Fibroblast of lung (primary cell): ENCODE results near the gene STOML2. TPM values are rescaled to one million over a fixed set of nuclear protein-coding genes. Genes with fewer than 3 reads are reported as not detected.

ENCODE experiments used
- DNase-seq, 2 donors: peaks; one replicate each; pipeline versions ENCODE4 v3.0.0 to v3.0.0-alpha.2; 2010; ENCODE audit warnings: low read depth in 2 of 2
- H2AFZ ChIP-seq: 2 replicates; pipeline ENCODE4 v1.5.1; 2012; ENCODE audit warnings: low read length, control low read depth, inconsistent platforms
- H3K27ac ChIP-seq: 2 replicates; pipeline ENCODE4 v1.5.1; 2011; ENCODE audit warnings: low read length, control low read depth; ENCODE audit not compliant: insufficient read depth
- H3K27me3 ChIP-seq: 2 replicates; pipeline ENCODE4 v1.5.1; 2011; ENCODE audit warnings: mild to moderate bottlenecking, low read length; ENCODE audit not compliant: control insufficient read depth, insufficient read depth
- H3K36me3 ChIP-seq: 2 replicates; pipeline ENCODE4 v1.5.1; 2011; ENCODE audit warnings: low read length; ENCODE audit not compliant: control insufficient read depth, insufficient read depth
- H3K4me1 ChIP-seq: 2 replicates; pipeline ENCODE4 v1.5.1; 2011; ENCODE audit warnings: low read length; ENCODE audit not compliant: control insufficient read depth, insufficient read depth; ENCODE audit errors: extremely low read depth
- H3K4me2 ChIP-seq: 2 replicates; pipeline ENCODE4 v1.5.1; 2011; ENCODE audit warnings: low read length, control low read depth; ENCODE audit not compliant: insufficient read depth; ENCODE audit errors: extremely low read depth
- H3K4me3 ChIP-seq, 4 experiments: fragments of 200-600 bp in 1 of 4; sonication (generic) in 1 of 4; replicated peaks in 1 of 4; 2 replicates each; pipeline ENCODE4 v1.5.1; 2011 to 2016; ENCODE audit warnings: low read length in 4 of 4, low read depth in 3 of 4, mild to moderate bottlenecking in 3 of 4, control low read depth in 2 of 4, inconsistent platforms in 1 of 4, mixed read lengths in 1 of 4; ENCODE audit not compliant: insufficient read depth in 1 of 4; ENCODE audit errors: control extremely low read depth in 1 of 4
- H3K79me2 ChIP-seq: 2 replicates; pipeline ENCODE4 v1.5.1; 2012; ENCODE audit warnings: mild to moderate bottlenecking, low read length, inconsistent platforms; ENCODE audit not compliant: control insufficient read depth, insufficient read depth
- H3K9ac ChIP-seq: 2 replicates; pipeline ENCODE4 v1.5.1; 2011; ENCODE audit warnings: mild to moderate bottlenecking, low read length, control low read depth; ENCODE audit not compliant: insufficient read depth
- H3K9me3 ChIP-seq: 2 replicates; pipeline ENCODE4 v1.5.1; 2012; ENCODE audit warnings: low read depth, low read length; ENCODE audit not compliant: control insufficient read depth, insufficient read depth
- H4K20me1 ChIP-seq: 2 replicates; pipeline ENCODE4 v1.5.1; 2011; ENCODE audit warnings: low read length; ENCODE audit not compliant: control insufficient read depth, insufficient read depth; ENCODE audit errors: extremely low read depth
- EZH2 ChIP-seq: IDR thresholded peaks from 2 replicates; pipeline ENCODE4 v1.5.1; 2012; ENCODE audit warnings: low read length, control low read depth, mild to moderate bottlenecking; ENCODE audit errors: missing control alignments
- polyA plus RNA-seq, 2 donors: library from polyadenylated mRNA; depleted of rRNA in 1 of 2; stranded (reverse) in 1 of 2; unstranded in 1 of 2; fragments of >200 nt; gene quantifications; 2 replicates each; pipeline ENCODE4 v1.2.1, GENCODE V29; 2011 to 2012; ENCODE audit warnings: missing spikeins in 1 of 2
- total RNA-seq: library from RNA; depleted of rRNA; stranded (reverse); fragments of >200 nt; gene quantifications from 2 replicates; pipeline ENCODE4 v1.2.1, GENCODE V29; 2014
- TF ChIP-seq, protein P1 (sequence below), 2 donors: IDR thresholded peaks in 1 of 2; conservative IDR thresholded peaks in 1 of 2; 1 replicate in 1 of 2; 2 replicates in 1 of 2; pipeline ENCODE4 v1.5.1; 2011 to 2012; ENCODE audit warnings: low read length in 2 of 2, control low read depth in 1 of 2, inconsistent platforms in 1 of 2, low read depth in 1 of 2, mild to moderate bottlenecking in 1 of 2

STOML2 gene
- total and polyA plus RNA-seq, 2 donors (not counting 1 experiment from before 2014, with no cell fraction given): 94.0 to 170 TPM

DNA sequence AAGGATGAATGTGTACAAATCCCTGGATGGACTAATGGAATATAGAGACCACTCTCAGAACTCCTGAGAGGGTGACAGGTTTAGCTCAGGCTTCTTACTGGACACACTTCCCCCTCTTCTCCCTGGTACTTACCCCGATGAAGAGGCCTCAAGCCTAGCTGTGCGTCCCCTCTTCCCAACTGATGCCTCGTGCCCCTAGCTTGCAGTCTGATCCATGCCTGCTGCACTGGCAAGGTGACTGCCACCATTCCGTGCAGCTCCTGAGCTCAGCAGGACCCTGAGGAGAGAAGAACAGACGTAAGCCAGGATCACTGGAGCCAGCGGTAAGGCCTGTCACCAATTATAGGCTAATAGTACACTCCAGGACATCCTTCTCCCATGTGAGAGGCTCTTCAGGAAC, 5.5 kb upstream of the STOML2 start:
- Histone ChIP-seq H3K9ac (no peak overlapping the region), H3K27me3 (no peaks in the 10 kb centered on the region), H4K20me1 (no peaks in the 10 kb centered on the region), H3K36me3 (peaks cover 17% of the 10 kb centered on the region), H3K9me3 (no peaks in the 10 kb centered on the region), H3K79me2 (peaks cover 29% of the 10 kb centered on the region), H2AFZ (no peak overlapping the region), H3K27ac (no peak overlapping the region), H3K4me3 (no peak overlapping the region), H3K4me2 (no peak overlapping the region), H3K4me1 (peaks cover 22% of the 10 kb centered on the region)
- no peak for DNase-seq
- TF ChIP-seq, protein P1, sequence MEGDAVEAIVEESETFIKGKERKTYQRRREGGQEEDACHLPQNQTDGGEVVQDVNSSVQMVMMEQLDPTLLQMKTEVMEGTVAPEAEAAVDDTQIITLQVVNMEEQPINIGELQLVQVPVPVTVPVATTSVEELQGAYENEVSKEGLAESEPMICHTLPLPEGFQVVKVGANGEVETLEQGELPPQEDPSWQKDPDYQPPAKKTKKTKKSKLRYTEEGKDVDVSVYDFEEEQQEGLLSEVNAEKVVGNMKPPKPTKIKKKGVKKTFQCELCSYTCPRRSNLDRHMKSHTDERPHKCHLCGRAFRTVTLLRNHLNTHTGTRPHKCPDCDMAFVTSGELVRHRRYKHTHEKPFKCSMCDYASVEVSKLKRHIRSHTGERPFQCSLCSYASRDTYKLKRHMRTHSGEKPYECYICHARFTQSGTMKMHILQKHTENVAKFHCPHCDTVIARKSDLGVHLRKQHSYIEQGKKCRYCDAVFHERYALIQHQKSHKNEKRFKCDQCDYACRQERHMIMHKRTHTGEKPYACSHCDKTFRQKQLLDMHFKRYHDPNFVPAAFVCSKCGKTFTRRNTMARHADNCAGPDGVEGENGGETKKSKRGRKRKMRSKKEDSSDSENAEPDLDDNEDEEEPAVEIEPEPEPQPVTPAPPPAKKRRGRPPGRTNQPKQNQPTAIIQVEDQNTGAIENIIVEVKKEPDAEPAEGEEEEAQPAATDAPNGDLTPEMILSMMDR (conservative IDR thresholded peaks at IDR 0.05 in 1 of 2, IDR thresholded peaks at IDR 0.05 in 1 of 2; ENCODE audit: low read depth in 1 of 2, low read length in 2 of 2): no peak
- TF ChIP-seq EZH2: no peak

DNA sequence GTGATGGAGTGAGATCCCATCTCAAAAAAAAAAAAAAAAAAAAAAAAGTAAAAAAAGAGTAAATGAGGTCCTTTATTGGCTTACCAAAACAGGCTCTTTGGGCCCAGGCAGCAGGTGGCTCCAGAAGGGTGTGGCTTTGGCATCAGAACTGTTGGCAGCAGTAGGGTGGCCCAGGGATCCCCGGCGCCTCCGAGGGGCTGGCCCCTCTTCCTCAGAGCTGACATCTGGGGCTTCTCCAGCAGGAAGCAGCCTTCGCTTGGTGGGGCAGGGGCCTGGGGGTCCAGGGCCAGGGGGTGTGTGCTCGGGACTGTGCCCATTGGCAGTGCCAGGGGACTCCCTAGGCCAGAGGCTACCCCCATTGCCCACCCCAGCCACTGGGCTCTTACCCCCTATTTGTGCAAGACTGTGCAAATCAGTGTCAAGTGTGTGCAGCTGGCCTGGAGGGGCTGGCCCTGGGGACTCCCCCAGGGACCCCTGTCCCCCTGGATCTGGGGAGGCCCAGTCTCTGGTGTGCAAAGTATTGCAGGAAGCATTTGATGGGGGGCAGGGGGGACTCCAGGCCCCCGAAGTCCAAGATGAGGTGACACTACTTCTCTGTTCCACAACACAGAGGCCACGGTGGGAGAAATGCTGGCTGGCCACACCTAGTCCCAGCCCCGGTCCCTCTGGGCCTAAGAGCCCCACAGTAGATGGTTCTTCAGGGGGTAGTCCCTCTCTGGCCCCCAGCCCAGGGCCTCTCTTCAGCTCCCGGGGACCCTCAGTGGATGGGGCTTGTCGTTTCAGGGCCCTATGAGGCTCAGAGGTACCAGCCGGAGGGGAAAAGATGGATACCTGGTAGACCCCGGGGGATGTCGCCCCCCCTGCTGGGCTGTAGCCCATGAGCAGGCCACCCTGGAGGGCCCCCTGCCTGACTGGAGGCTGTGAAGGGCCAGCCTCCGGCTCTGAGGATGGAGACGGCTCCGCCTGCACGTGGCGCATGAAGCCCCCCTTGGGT, 4.7 kb upstream of the STOML2 start:
- Histone ChIP-seq H3K27ac (no peak overlapping the region), H3K9ac (no peak overlapping the region), H3K27me3 (no peaks in the 10 kb centered on the region), H3K4me3 (no peak overlapping the region), H3K36me3 (peaks cover 17% of the 10 kb centered on the region), H3K79me2 (peaks cover 25% of the 10 kb centered on the region), H3K4me2 (no peak overlapping the region), H3K9me3 (no peaks in the 10 kb centered on the region), H3K4me1 (peaks cover 19% of the 10 kb centered on the region), H4K20me1 (no peaks in the 10 kb centered on the region), H2AFZ (no peak overlapping the region)
- no peak for DNase-seq
- no peak for TF ChIP-seq EZH2
- TF ChIP-seq, protein P1 (conservative IDR thresholded peaks at IDR 0.05 in 1 of 2, IDR thresholded peaks at IDR 0.05 in 1 of 2; ENCODE audit: low read depth in 1 of 2, low read length in 2 of 2): no peak

DNA sequence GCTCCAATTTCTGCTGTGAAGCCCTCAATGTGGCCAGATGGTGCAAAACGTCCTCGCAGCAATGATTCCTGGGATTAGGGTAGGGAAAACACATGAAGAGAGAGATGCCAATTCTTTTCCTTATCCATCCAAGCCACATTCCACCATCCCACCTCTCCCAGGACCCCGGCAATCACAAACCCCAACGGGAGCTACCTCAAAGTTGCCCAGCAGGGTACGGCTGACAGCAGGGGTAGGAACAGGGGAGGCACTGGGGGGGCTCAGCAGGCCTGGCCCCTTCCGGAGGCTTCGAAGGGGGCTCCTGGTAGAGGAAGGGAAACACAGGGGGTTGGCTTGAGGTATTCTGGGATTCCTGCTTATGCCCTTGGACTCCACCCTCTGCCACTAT, 3.4 kb upstream of the STOML2 start:
- Histone ChIP-seq H3K36me3 (peaks cover 20% of the 10 kb centered on the region), H3K27ac (no peak overlapping the region), H3K27me3 (no peaks in the 10 kb centered on the region), H3K79me2 (peaks cover 38% of the 10 kb centered on the region), H2AFZ (no peak overlapping the region), H3K9ac (no peak overlapping the region), H4K20me1 (no peaks in the 10 kb centered on the region), H3K4me1 (peaks cover 15% of the 10 kb centered on the region), H3K9me3 (no peaks in the 10 kb centered on the region), H3K4me2 (no peak overlapping the region), H3K4me3 (no peak overlapping the region)
- TF ChIP-seq, protein P1 (conservative IDR thresholded peaks at IDR 0.05 in 1 of 2, IDR thresholded peaks at IDR 0.05 in 1 of 2; ENCODE audit: low read depth in 1 of 2, low read length in 2 of 2): no peak
- TF ChIP-seq EZH2: no peak
- no peak for DNase-seq
